GM23338 (cell line): ENCODE data around the gene CDK5. TPM values are rescaled to one million over a fixed set of nuclear protein-coding genes. Genes with fewer than 3 reads are reported as not detected.

Experiments
- ATAC-seq: fragments of 200-7000 bp; cut with Tn5 transposase; 3 replicates; pipeline ENCODE4 v1.9.1; 2020
- DNase-seq: peaks from one replicate; pipeline ENCODE4 v3.0.0-alpha.2; 2015; ENCODE audit warnings: low spot score
- H2AFZ ChIP-seq: fragments of 200-600 bp; sonication (generic); 2 replicates; pipeline ENCODE4 v1.8.0; 2016; ENCODE audit warnings: antibody characterized with exemption, mild to moderate bottlenecking, moderate library complexity
- H3F3A ChIP-seq: fragments of 200-600 bp; sonication (generic); replicated peaks from 2 replicates; pipeline ENCODE4 v1.8.0; 2017; ENCODE audit warnings: antibody characterized with exemption, mixed run types, low read depth
- H3K27ac ChIP-seq: fragments of 200-600 bp; sonication (generic); 2 replicates; pipeline ENCODE4 v1.6.1; 2016; ENCODE audit warnings: low read depth
- H3K27me3 ChIP-seq: fragments of 200-600 bp; sonication (generic); 2 replicates; pipeline ENCODE4 v1.8.0; 2016; ENCODE audit warnings: mild to moderate bottlenecking, mixed run types, moderate library complexity; ENCODE audit not compliant: insufficient read depth
- H3K36me3 ChIP-seq: fragments of 200-600 bp; sonication (generic); 2 replicates; pipeline ENCODE4 v1.8.0; 2016; ENCODE audit warnings: mild to moderate bottlenecking; ENCODE audit not compliant: insufficient read depth
- H3K4me1 ChIP-seq: fragments of 200-600 bp; sonication (generic); 2 replicates; pipeline ENCODE4 v1.8.0; 2016; ENCODE audit warnings: mild to moderate bottlenecking, moderate library complexity; ENCODE audit not compliant: insufficient read depth
- H3K4me2 ChIP-seq: fragments of 200-600 bp; sonication (generic); 2 replicates; pipeline ENCODE4 v1.7.1; 2017; ENCODE audit warnings: mixed run types
- H3K4me3 ChIP-seq: fragments of 200-600 bp; sonication (generic); 2 replicates; pipeline ENCODE4 v1.6.1; 2016; ENCODE audit warnings: mixed run types
- H3K79me2 ChIP-seq: fragments of 200-600 bp; sonication (generic); replicated peaks from 2 replicates; pipeline ENCODE4 v1.8.0; 2017; ENCODE audit warnings: mild to moderate bottlenecking; ENCODE audit not compliant: insufficient read depth
- H3K9me2 ChIP-seq: fragments of 200-600 bp; sonication (generic); 2 replicates; pipeline ENCODE4 v1.8.0; 2017; ENCODE audit not compliant: insufficient read depth
- H4K20me1 ChIP-seq: fragments of 200-600 bp; sonication (generic); replicated peaks from 2 replicates; pipeline ENCODE4 v1.8.0; 2017; ENCODE audit warnings: mild to moderate bottlenecking; ENCODE audit not compliant: insufficient read depth
- H3K27ac Mint-ChIP-seq: 2 replicates; pipeline ENCODE4 v1.8.0; 2020; ENCODE audit warnings: inconsistent platforms, mild to moderate bottlenecking, moderate library complexity, mixed read lengths
- H3K27me3 Mint-ChIP-seq: 3 replicates; pipeline ENCODE4 v1.8.0; 2022; ENCODE audit warnings: low read depth, mild to moderate bottlenecking, moderate library complexity, mixed read lengths, inconsistent platforms; ENCODE audit not compliant: insufficient read depth, poor library complexity
- H3K36me3 Mint-ChIP-seq: 3 replicates; pipeline ENCODE4 v1.8.0; 2021; ENCODE audit warnings: low read depth, mild to moderate bottlenecking, inconsistent platforms, moderate library complexity, mixed read lengths
- H3K4me1 Mint-ChIP-seq: 3 replicates; pipeline ENCODE4 v1.8.0; 2020; ENCODE audit warnings: mild to moderate bottlenecking, inconsistent platforms, mixed read lengths
- H3K4me3 Mint-ChIP-seq: 3 replicates; pipeline ENCODE4 v1.8.0; 2021; ENCODE audit warnings: moderate library complexity, mild to moderate bottlenecking, inconsistent platforms, mixed read lengths
- H3K9me3 Mint-ChIP-seq: 3 replicates; pipeline ENCODE4 v1.8.0; 2020; ENCODE audit warnings: moderate library complexity, mild to moderate bottlenecking, inconsistent platforms, mixed read lengths
- CREB1 ChIP-seq: fragments of 250-450 bp; sonication (Bioruptor Pico); IDR thresholded peaks from 2 replicates; pipeline ENCODE4 v1.5.0; 2020; ENCODE audit warnings: low read depth, mild to moderate bottlenecking, moderate library complexity
- CTCF ChIP-seq, 2 experiments: fragments of 200-600 bp in 1 of 2; sonication (generic) in 1 of 2; conservative IDR thresholded peaks; 2 replicates each; pipeline versions ENCODE4 v1.5.1 to v1.6.1; 2016 to 2017; ENCODE audit warnings: antibody characterized with exemption in 2 of 2, low read depth in 2 of 2, mild to moderate bottlenecking in 2 of 2, moderate library complexity in 1 of 2
- ETS1 ChIP-seq: IDR thresholded peaks from 2 replicates; pipeline ENCODE4 v1.6.1; 2016; ENCODE audit warnings: antibody characterized with exemption
- EZH2 ChIP-seq: fragments of 200-600 bp; sonication (generic); IDR thresholded peaks from one replicate; pipeline ENCODE4 v1.8.0; 2017; ENCODE audit warnings: antibody characterized with exemption, mild to moderate bottlenecking, low read depth; ENCODE audit not compliant: unreplicated experiment
- EZH2phosphoT487 ChIP-seq: fragments of 200-600 bp; sonication (generic); IDR thresholded peaks from one replicate; pipeline ENCODE4 v1.8.1; 2018; ENCODE audit warnings: antibody characterized with exemption; ENCODE audit not compliant: unreplicated experiment
- JUNB ChIP-seq: IDR thresholded peaks from one replicate; pipeline ENCODE4 v1.6.1; 2016; ENCODE audit warnings: antibody characterized with exemption; ENCODE audit not compliant: unreplicated experiment
- NANOG ChIP-seq: IDR thresholded peaks from 2 replicates; pipeline ENCODE4 v1.6.1; 2016; ENCODE audit warnings: antibody characterized with exemption, borderline replicate concordance
- POLR2AphosphoS5 ChIP-seq: IDR thresholded peaks from 2 replicates; pipeline ENCODE4 v1.6.1; 2016; ENCODE audit warnings: antibody characterized with exemption, low read depth
- REST ChIP-seq: IDR thresholded peaks from one replicate; pipeline ENCODE4 v1.6.1; 2018; ENCODE audit warnings: antibody characterized with exemption; ENCODE audit not compliant: unreplicated experiment
- STAT1 ChIP-seq: IDR thresholded peaks from one replicate; pipeline ENCODE4 v1.6.1; 2016; ENCODE audit warnings: antibody characterized with exemption; ENCODE audit not compliant: unreplicated experiment
- ZNF114 ChIP-seq: fragments of 250-450 bp; sonication (Bioruptor Pico); IDR thresholded peaks from 2 replicates; pipeline ENCODE4 v1.5.0; 2020; ENCODE audit warnings: mild to moderate bottlenecking, moderate library complexity
- ZNF331 ChIP-seq: fragments of 250-450 bp; sonication (Bioruptor Pico); IDR thresholded peaks from 2 replicates; pipeline ENCODE4 v1.5.0; 2020; ENCODE audit warnings: low read depth, mild to moderate bottlenecking, moderate library complexity
- ZNF462 ChIP-seq: fragments of 250-450 bp; sonication (Bioruptor Pico); IDR thresholded peaks from 2 replicates; pipeline ENCODE4 v1.5.0; 2020; ENCODE audit warnings: mild to moderate bottlenecking, moderate library complexity
- polyA plus RNA-seq: library from polyadenylated mRNA; unstranded; fragments of >200 nt; fragmentation: Nextera tagmentation; extraction: Ambion mirVana; gene quantifications from 2 replicates; pipeline ENCODE4 v1.2.1, GENCODE V29; 2016
- total RNA-seq: library from RNA; depleted of rRNA; stranded (reverse); fragments of >200 nt; shearing (Covaris generic); gene quantifications from 2 replicates; pipeline ENCODE4 v1.2.3, GENCODE V29; 2014

CDK5 gene
- total and polyA plus RNA-seq, 2 experiments from 2014 or later, result 19.8 to 27.1 TPM

GRCh38 chr7:151091003-151091402 is 33.3 kb upstream of the CDK5 start:
- Histone ChIP-seq H4K20me1 (peaks cover 80% of the 10 kb centered on the region), H3K9me2 (no peaks in the 10 kb centered on the region), H2AFZ (no peak overlapping the region), H3K36me3 (no peaks in the 10 kb centered on the region), H3K4me2 (no peak overlapping the region), H3F3A (peaks cover 17% of the 10 kb centered on the region; the same call in 1 of the 2 replicates), H3K79me2 (peaks cover 87% of the 10 kb centered on the region), H3K27ac (no peak overlapping the region), H3K4me1 (peaks cover 20% of the 10 kb centered on the region), H3K4me3 (no peak overlapping the region), H3K27me3 (peaks cover 35% of the 10 kb centered on the region)
- peaks cover 35% of the 10 kb centered on the region for H3K27me3 Mint-ChIP-seq
- H3K4me1 Mint-ChIP-seq, result peaks cover 38% of the 10 kb centered on the region
- DNase-seq, result no peak
- TF ChIP-seq ZNF114 (CRISPR knock-in tag), result no peak
- TF ChIP-seq STAT1, result no peak
- no peak for TF ChIP-seq EZH2
- TF ChIP-seq ETS1, result no peak
- TF ChIP-seq ZNF462 (CRISPR knock-in tag), result no peak
- no peak for TF ChIP-seq CREB1
- TF ChIP-seq POLR2AphosphoS5, result no peak
- no peak for TF ChIP-seq JUNB
- no peak for TF ChIP-seq ZNF331
- TF ChIP-seq EZH2phosphoT487, result no peak
- TF ChIP-seq NANOG, result no peak
- TF ChIP-seq REST, result no peak
- no peak for TF ChIP-seq CTCF (conservative IDR thresholded peaks at IDR 0.05; ENCODE audit: low read depth in 2 of 2)
- H3K36me3 Mint-ChIP-seq, result peaks cover 17% of the 10 kb centered on the region
- H3K4me3 Mint-ChIP-seq, result no peak overlapping the region; the same call in 2 of the 3 replicates
- H3K27ac Mint-ChIP-seq, result no peak overlapping the region
- ATAC-seq, result no peak
- H3K9me3 Mint-ChIP-seq, result no peaks in the 10 kb centered on the region; the same call in 2 of the 3 replicates
